Fibroblast of skin of left quadriceps (primary cell): ENCODE data around the gene USP34.

Experiments
- DNase-seq, 2 experiments: peaks; one replicate each; pipeline ENCODE4 v3.0.0-alpha.2; 2013; ENCODE audit warnings: low read depth in 2 of 2

The USP34 gene

DNA sequence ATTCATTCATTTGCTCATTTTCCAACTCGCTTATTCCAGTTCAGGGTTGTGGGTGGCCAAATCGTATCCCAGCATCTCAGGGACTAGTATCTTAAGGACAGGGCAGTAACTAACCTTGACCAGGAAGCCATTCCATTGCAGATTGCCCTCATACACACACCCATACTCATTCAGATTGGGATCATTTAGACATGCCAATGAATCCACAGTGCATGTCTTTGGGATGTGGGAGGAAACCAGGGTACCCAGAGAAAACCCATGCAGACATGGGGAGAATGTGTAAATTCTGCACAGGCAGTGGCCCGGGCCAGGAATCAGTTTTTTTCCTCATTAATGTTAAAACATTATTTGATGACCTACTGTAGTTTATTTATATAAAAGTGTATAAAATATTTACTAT is 150.7 kb downstream of the USP34 start:
- no peak for DNase-seq

DNA sequence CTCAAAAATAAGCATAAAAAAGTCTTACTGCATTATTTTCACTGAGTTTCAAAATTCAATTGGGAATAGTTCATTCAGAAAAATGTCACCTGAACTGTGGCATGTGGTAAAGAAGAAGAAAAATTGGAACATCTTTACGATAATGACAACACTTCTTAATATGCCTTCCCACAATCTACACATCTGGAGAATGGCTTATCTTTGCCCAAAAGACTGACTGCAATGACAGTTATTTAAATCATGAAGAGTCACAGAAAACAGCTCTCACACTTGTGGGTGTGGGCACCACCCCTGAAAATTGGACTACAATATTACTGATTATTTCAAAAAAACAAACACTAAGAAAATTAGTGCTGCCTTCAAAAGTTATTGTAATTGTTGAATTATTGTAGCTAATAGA is 152.3 kb downstream of the USP34 start:
- no peak for DNase-seq

DNA sequence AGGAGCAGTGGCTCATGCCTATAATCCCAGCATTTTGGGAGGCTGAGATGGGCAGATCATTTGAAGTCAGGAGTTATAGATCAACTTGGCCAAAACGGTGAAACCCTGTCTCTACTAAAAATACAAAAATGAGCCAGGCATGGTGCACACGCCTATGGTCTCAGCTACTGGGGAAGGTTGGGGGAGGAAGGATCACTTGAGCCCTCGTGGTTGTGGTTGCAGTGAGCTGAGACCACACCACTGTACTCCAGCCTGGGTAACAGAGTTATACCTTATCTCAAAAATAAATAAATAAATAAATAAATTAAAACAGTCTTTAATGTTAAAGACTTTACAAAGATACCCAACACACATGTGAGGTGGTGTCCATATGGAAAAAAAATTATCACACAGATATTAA is 174.9 kb downstream of the USP34 start:
- no peak for DNase-seq

DNA sequence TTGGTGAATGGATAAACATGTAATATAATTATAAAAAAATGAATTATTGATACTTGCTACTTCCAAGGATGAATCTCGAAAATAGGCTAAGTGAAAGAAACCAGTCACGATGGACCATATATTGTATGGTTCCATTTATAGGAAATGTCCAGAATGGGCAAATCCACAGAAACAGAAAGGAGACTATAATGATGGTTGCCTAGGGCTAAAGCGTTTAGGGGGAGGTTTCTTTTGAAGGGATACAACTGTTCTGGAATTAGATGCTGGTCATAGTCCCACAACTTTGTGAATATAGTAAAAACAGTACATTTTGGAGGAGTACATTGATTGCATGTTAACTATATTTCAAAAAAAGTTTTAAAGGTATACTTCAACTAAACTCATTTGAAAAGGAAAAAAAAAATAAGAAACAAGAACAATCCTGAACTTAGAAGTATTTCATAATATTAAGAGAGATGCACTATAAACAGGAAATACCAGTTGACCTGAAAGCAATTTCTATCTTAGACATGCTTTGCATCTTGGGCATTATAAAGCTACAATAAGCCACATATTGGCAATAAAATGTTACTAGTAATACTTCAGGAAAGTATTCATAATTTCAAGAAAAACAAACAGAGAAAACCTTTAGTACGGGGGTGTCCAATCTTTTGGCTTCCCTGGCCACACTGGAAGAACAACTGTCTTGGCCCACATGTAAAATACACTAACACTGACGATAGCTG is 178.9 kb downstream of the USP34 start:
- DNase-seq, result no peak

DNA sequence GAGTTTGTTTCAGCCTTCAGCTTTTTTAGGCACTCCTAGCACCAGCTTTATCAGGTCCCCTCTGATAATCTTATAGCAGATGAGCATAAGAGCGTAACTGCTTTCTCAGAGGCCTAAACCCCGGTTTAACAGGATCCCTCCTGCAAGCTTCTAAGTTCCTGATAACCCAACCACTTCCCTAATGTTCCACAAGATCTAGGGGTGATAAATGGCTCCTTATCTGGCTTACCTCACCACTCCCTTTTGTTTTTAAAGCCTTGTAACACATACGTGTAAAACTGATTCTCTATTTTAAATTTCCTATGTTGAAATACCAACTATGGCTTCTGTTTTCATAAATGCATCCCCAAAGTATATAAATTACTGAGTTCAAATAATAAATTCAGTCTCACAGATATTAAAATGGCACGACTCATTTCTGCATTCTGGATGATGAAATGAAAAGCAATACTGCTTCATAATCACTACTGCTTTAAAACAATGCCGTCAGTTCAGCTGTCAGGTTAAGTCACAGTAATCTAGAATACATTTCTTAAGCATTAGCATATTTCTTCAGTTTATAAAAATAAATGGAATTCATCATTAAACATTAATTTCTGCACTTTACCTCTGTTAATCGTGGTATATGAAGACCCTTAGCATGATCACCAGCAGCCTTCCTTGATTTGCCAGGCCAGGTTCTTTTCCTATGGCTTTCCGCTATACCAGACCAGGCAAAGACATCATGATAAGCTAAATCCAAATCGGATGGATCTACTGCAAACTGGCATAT is 182.6 kb downstream of the USP34 start:
- peak; percentile 16 to 23 for DNase-seq

DNA sequence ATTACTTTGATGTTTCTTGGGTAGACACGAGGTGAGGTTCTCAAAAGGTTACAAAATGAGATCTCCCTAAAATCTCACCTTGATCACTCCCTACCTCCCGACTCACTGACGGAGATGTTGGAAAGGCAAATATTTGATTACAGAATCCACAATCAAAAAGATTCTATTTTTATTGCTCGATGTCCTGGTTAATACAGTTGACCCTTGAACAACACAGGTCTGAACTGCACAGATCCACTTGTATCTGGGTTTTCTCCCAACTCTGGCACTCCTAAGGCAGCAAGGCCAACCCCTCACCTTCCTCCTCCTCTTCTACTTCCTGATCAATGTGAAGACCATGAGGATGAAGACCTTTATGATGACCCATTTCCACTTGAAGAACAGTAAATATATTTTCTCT is 183.6 kb downstream of the USP34 start:
- DNase-seq, result no peak

DNA sequence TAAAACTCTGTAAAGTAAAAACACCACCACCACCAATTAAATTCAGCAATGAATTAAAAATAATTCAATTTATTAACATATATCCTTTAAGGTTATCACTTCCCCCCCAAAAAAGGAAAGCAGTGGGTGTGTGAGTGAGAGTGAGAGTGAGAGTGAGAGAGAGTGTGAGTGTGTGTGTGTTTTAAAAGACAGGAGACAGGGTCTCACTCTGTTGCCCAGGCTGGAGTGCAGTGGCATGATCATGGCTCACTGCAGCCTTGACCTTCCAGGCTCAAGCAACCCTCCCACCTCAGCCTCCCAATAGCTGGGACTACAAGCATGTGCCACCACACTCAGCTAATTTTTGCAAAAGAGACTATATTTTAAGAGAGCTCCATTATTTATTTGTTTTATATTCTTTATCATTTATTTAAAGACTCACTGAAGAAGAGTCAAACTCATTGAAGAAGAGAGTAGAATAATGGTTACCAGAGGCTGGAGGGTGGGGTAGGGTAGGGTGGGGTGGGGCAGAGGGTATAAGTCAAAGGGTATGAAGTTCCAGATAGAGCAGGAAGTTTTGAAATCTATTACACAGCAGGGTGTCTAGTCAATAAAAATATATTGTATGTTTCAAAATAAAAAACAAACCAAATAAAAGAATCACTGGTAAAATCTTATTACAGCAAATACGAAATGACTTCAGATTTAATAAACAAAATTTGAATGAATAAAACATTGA is 187.3 kb downstream of the USP34 start:
- no peak for DNase-seq

DNA sequence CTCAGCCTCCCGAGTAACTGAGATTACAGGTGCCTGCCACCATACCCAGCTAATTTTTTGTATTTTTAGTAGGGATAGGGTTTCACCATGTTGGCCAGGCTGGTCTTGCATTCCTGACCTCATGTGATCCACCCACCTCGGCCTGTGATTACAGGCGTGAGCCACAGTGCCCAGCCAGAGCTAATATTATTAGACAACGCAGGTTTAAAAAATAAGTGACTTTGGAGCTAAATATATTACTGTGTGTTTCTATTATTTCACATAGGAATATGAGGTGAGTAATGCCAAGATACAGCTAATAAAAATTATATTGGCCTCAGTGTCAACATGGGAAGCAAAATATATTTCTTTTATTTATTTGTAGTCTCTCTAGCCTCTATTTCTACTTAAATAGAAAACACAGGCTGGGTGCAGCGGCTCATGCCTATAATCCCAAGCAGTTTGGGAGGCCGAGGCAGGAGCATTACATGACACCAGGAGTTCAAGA is 188.7 kb downstream of the USP34 start:
- no peak for DNase-seq

DNA sequence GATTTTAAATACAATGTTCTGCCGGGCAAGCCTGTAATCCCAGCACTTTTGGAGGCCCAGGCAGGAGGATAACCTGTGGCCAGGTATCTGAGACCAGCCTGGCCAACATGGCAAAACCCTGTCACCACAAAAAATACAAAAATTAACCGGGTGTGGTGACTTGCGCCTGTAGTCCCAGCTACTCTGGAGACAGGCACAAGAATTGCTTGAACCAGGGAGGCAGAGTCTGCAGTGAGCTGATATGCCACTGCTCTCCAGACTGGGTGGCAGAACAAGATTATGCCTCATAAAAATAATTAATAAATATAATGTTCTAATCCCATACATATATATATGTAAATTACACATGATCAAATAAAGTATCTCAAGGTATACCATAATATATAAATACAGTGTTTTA is 189.6 kb downstream of the USP34 start:
- DNase-seq, result no peak

DNA sequence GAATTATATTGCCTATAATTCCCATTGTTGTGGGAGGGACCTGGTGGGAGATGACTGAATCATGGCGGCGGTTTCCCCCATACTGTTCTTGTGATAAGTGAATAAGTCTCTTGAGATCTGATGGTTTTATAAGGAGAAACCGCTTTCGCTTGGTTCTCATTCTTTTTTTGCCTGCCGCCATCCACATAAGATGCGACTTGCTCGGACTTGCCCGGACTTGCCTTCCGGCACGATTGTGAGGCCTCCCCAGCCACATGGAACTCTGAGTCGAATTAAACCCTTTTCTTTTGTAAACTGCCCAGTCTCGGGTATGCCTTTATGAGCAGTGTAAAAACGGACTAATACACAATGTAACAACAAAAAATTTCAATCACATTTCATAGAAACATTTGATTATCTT is 193.1 kb downstream of the USP34 start:
- DNase-seq, result no peak

DNA sequence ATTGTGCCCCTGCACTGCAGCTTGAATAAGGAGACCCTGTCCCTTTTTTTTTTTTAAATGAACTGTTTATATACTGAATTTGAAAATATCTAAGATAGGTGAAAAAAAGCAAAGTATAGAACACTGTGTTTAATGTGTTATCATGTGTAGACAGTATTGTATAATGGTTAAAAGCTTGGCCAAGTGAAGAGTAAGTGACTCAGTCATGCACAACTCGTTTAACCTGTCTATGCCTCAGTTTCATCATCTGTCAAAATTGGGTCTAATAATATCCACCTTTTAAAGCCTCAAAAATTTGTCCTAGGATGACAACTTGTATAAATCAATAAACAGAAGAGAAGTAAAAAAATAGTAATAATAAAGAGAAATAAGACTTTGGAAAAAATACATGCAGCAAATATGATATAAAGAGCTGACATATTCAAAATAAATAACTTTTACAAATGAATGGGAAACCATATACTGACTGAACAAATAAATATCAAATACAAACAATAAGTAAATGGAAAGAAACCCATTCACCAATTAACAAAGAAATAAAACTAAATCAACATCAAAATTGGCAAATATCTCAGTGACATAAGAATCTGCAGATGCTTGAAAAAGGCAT is 195.2 kb downstream of the USP34 start:
- DNase-seq, result no peak

DNA sequence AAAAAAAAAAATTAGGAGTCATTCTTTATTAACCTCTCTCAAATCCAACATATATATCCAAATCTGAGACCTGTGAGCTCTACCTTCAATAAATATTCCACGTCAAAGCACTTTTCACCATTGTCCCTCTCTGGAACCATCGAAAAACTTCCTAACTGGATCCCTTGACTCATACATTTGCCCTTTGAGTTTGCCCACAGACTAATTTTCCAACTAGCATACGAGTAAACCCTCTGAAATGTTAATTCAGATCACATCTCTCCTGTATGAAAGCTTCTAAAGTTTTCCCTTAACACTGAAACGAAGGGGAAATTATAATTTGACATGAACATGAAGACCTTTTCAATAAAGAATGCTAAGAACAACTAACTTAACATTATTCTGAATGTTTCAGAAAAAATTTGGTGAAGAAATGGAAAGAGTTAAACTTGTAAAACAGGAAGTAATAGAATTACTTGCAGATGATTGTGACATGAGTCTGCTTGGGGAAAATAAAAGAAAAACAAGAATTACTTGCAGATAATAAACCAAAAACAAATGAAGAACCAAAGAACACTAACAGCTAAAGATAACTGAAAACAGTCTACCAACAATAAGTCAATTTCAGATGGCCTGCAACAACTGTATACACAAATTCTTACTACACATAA is 198.3 kb downstream of the USP34 start:
- DNase-seq, result no peak

DNA sequence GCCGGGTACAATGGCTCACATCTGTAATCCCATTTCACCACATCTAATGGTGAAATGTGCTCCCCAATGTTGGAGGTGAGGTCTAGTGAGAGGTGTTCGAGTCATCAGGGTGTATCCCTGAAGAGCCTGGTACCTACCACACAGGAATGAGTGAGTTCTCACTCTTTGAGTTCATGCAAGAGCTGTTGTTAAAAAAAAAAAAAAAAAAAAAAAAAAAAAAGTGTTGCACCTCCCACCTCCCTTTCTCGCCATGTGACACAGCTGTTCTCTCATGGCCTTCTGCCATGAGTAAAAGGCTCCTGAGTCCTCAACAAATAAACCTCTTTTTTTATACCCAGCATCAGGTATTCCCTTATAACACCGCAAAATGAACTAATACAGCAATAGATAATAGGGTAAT is 202.6 kb downstream of the USP34 start:
- DNase-seq, result no peak

DNA sequence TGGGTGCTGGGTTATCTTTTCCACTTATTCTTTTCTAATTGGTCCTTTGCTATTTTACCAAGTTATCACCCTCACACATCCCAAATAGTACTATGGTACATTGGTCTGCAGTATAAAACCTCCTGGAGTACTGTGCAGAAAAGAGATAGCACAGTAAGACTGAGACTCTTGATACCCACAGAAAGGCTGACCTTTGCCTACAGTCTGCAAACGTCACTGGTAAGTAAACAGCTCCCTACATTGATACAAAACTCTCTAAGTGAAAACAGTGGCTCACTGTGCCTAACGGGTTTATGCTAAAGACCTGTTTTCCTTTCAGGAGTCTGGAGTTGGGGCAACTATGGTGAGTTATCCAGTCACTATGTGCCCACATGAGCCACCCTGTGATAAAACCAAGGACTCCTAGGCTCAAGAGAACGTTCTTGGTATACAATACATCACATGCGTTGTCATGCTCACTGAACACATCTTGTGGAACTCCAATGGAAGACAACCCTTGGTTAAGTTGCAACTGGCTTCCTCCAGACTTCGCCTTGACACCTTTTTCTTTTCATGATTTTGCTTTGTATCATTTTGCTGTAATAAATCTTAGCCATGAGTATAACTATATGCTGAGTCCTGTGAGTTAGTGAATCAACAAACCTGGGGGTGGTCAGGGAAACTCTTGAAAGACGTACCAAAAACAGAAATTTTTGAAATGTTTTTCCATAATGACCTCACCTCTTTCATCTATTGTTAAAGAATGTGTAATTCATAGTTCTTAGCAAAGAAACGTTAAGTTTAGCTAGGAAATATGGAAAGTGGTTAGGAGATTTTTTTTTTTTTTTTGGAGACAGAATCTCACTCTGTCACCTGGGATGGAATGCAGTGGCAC is 204.0 kb downstream of the USP34 start:
- DNase-seq, result no peak

DNA sequence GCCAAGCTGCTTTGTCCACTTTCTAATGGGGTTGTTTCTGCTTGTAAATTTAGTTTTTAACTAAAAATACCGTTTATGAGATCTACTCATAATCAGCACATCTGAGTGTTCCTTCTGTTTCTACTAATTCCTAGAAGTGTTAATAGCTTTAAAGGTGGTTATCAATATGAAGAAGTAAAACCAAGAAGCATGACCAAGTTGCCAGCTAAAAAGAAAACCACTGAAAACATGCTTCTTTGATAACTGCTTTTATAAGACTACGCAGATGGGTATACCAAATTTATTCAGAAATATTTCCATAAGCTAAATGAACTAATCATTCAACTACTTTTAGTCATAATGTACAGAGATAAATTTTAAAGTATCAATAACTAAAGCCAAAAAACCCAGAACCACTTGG is 207.1 kb downstream of the USP34 start:
- no peak for DNase-seq

DNA sequence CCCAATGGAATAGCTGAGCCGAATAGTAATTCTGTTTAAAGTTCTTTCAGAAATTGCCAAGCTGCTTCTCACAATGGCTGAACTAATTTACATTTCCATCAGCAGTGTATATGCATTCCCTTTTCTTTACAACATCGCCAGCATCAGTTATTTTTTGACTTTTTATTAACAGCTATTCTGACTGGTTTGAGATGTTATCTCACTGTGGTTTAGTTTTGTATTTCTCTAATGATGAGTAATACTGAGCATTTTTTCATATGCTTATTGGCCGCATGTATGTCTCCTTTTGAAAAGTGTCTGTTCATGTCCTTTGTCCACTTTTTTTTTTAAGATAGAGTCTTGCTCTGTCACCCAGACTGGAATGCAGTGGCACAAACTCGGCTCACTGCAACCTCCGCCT is 208.2 kb downstream of the USP34 start:
- no peak for DNase-seq

DNA sequence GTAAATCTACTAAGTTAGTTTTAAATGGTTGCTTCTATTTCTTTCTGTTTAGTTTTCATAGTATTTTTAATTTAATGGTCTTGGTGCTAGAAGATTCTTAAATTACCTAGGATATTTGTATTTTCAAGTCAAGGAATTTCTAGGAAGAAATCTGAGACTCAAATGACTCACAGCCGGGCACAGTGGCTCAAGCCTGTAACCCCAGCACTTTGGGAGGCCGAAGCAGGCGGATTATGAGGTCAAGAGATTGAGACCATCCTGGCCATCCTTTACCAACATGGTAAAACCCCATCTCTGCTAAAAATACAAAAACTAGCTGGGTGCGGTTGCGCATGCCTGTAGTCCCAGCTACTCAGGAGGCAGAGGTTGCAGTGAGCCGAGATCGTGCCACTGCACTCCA is 213.4 kb downstream of the USP34 start:
- no peak for DNase-seq

DNA sequence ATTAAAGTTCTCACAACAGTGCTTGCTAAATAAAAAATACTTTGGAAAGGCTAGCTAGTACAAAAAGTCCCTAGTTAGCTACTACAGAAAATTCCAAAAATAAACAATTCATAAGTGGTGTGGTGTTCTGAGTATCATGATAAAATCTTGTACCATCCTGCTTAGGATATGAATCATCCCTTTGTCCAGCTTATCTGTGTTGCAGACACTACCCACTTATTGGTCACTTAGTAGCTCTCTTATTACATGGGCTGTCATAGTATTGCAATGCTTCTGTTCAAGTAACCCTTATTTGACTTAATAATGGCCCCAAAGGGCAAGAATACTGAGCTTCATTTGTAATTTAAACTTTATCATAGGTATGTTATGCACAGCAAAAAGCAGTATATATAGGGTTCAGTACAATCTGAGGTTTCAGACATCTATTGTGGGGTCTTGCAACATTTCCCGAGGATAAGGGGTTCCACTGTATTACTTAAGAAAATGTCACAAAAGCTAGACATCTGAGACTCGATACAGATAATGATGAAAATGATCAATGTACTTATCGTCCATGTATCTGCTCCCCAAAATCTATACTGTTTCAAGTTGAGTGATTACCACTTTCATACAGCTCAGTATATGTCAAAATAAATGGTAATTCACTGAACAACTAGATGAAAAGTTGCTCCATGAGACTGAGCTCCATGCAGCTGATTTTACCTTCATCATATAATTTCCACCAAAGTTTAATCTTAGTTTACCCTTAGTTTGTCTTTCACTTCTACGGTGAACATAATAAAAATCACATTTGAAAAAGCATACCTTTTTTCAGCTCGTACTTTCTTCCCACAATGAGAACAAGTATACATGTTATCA is 215.1 kb downstream of the USP34 start:
- DNase-seq, result peak; percentile 10 to 21

DNA sequence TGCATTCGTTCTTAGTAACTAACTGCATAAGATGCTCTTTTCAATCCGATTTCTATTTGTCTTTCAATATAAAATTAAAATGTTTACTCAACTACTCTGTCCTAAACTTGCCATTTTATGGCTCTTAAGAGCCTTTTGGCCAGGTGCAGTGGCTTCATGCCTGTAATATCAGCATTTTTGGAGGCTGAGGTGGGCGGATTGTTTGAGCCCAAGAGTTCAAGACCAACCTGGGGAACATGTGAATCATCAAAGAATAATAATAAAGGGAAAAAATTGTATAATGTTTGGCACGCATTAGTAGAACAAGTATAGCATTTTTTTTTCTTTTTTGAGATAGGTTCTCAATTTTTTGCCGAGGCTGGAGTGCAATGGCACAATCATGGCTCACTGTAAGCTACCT is 216.4 kb downstream of the USP34 start:
- no peak for DNase-seq

DNA sequence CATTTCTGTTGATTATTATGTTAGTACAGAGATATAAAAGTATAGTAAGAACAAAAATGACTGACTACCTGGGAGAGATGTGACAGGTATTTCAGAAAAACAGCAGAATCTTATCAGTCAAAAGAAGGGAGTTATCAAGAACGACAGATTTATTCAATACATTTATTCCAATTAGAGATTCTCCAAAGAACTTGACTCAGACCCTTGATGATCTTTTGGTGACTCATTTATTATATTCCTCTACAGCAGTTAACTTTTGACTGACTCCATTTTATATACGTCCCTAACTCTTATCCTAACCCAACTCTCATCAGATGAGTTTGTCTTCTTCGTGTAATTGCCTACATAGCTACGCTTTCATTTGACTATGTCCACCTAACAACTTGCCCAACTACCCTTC is 217.8 kb downstream of the USP34 start:
- no peak for DNase-seq
